CD4-positive, alpha-beta T cell treated with Interleukin-15 for 4 hours (primary cell): ENCODE results near the gene FHL1.
"Not testable (repeated sequence)": the region's sequence is repeated elsewhere in the genome, so short reads cannot be mapped to it uniquely, and the experiment has no call there.

Experiments
- DNase-seq: peaks from one replicate; pipeline ENCODE4 v3.0.0-alpha.2; 2020; ENCODE audit warnings: low spot score

The FHL1 gene

DNA sequence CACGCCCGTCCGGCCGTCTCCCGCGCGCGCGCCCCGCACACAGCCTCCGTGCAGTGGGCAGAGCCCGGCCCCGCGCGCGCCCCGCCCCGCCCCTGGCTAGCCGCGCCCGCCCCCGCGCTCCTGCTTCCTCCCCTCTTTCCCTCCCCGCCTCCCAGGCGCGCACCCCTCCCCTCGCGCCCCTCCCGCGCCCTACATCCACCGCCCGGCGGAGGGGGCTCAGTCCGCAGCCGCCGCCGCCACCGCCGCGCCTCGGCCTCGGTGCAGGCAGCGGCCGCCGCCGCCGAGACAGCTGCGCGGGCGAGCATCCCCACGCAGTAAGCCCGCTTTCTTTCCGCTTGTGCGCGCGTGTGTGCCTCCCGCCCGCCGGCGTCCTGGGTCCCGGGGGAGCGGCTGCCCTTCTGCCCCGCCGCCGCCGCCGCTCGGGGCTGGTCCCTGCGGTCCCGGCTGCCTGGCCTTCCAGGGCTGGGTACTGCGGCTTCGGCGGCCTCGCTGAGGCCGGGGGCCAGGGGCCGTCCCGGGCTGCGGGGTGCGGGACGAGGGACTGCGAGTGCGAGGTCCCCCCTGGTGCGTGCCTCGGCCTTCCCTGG, at the start of gene FHL1:
Gene FHL1 (plus strand): TSS at position 219 of the 587 bp plus-strand sequence.
- peak; percentile 45 for DNase-seq

DNA sequence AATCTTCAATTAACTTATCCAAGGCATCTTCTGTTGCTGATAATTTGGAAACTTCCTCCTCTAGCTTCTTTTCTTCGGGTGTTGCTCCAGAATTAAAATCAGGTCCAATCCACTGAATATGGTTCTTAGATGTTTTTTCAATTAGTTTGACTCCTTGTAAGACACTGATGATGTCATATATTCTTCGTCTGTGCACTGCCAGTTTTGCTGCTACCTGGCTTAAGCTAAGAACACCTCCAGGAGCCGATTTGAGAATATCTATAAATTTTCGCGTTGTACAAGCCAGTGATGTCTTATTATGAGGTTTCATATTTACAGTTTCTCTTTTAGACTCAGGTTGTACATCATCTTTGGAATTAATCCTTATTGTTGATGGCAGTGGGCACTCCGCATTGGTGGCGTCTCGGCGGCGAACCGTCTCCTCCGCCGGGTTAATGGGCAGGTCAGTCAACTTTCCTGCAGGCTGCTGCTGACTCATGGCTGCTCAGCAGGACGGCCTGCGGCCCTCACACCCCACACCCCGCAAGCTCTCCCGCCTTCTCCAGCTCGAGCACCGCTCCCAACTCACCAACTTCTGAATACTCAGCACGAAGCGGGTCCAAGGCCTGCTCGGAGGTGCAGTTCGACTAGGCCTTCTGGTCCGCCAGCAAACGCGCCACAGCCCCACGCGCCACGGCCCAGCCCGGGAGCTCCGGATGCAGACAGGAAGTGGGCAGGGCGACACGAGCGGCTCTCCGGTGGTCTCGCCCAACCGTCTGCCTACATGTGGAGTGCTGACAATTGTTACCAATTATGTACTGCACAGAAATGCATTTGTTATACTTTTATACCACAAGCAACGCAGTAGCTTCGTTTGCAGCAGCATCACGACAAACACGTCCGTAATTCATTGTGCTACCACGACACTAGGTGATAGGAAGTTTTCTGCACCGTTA, 49.2 kb upstream of the FHL1 start:
- no peak for DNase-seq

DNA sequence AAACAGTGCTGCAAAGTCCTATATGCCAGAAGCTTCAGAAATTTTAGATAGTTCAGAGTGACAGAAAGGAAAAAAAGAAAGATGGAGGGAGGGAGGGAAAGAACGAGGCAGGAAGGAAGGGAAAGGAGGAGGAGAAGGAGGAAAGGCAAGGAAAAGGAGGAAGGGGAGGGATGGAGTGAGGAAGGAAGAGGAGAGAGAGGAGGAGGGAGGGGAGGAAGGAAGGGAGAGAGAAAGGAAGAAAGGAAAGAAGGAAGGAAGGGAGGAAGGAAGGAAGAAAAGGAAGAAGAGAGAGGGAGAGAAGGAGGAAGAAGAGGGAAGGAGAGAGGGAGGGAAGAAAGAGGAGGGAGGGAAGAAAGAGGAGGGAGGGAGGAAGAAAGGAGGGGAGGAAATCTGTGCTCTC, 42.4 kb upstream of the FHL1 start:
- no peak for DNase-seq

DNA sequence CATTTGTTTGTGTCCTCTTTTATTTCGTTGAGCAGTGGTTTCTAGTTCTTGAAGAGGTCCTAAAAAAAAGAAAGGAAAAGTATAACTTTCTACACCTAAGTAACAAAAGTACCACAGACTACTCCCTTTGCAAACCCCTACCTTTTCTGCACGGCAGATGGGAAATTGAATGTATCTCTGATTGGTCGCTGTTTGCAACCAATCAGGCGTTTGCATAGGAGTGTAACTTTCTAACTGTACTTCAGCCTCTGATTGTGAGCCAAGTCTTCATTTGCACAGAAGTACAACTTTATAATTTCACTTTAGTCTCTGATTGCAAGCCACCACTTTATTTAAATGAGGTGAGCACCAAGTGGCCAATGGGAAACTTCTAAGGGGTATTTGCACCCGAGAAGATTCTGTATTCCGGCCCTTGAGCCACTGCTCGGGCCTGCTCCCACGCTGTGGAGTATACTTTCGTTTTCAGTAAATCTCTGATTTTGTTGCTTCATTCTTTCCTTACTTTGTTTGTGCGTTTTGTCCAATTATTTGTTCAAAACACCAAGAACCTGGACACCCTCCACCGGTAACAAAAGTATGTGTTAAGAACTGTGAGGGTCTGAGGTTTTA, 40.3 kb upstream of the FHL1 start:
- no peak for DNase-seq

DNA sequence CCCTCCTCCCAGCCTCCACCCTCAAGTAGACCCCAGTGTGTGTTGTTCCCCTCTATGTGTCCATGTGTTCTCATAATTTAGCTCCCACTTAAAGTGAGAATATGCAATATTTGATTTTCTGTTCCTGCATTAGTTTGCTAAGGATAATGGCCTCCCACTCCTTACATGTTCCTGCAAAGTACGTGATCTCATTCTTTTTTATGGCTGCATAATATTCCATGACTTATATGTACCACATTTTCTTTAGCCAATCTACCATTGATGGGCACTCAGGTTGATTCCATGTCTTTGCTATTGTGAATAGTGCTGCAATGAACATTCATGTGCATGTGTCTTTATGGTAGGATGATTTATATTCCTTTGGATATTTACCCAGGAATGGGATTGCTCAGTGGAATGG, 38.4 kb upstream of the FHL1 start:
- DNase-seq: not testable (repeated sequence)

DNA sequence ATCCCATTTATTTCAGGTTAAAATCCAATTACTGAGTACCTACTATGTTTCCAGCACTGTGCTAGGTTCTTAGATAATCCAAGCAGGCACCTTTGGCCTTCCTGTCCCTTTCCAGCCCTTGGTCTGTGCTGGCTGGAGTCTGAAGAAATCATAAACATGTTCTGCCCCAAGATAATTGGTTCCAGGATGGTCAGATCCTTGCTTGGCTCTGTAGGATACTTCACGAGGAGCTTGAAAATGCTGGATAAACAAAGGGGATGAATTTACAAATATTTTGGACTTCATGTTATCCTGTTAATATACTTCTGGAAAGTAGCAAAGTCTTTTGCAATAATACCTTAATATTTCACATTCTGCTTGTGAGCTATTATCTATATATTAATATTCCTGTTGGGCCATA, 35.0 kb upstream of the FHL1 start:
- no peak for DNase-seq

DNA sequence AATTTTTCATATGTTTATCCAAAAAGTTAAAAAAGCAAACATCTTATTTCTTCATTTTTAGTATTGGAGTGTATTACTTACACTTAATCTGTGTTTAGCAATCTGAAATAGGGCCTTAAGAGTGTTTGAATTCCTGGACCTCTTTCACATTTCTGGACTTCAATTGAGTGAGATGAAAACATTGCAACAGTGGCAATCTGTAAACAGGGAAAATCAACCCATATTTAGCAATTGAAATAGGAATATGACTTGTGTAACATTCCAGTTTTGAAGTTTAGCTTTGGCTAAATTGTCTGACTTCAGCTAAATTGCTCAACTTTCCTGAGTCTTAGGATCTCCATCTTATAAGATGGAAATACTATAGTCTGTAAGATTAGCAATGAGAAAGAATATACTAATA, 34.6 kb upstream of the FHL1 start:
- DNase-seq: no peak

DNA sequence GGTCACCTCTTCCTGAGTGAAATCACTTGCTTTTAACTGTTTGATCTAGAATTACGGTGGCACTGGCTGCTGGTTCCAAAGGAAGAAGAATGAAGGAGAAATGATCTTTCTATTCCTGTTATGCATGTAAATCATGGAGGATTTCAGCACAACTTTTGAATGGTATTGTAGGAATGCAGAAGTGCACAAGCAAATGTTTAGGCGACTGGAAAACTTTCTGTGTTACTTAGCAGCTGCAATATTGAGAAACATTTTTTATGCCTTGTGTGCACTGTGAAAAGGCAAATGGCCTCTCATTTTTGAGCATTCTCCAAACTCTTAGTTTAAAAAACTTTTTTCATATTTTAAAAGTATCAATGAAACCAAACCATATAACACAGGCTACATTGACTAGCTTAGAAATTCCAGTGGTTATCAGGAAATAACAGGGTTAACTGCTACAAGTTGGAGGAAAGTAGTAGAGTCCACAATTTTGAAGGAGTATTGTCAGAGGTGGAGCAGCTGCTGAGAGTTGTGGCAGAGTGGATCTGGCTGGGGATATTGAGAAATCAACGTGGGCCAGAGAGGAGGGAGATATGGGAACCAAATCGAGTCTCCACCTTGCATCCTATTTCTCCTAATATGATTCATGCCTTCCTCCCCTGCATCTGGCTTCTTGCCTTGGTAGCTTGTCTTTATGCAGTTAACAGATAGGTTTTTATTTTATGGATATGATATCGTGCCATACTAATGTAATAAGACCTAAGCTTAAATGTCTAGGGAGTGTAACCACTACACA, 32.0 kb upstream of the FHL1 start:
- DNase-seq: no peak

DNA sequence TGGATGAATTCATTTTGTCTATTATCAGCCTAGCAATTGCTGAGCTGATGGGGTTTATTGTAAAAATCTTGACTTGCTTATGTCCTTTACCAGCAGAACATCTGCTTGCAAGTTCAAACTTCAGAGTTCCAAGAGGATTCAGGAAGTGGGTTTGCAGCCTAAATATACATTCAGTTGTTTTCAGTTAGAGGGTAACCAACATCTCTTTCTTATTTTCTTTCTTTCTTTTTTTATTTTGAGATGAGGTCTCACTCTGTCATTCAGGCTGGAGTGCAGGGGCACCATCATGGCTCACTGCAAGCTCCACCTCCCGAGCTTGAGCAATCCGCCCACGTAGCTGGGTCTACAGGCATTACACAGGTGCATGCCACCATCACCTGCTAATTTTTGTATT, 31.4 kb upstream of the FHL1 start:
- no peak for DNase-seq

DNA sequence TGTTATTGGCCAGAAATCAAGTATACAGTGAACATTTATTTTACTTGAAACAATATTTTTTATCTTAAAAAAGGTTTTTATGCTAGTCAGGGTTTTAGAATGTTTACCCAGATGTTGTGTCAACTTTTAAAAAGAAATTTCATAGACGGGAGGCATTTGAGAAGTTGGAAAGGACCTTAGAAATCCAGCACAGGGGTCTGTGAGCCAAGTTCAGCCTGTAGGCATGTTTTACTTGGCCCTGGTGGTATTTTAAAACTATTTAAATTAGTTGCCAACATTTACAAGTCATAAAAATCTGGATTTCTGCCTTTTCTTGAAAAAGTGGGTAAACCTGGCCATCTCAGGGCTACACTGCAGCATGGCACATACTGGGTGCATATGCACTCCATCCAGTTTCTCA, 25.5 kb upstream of the FHL1 start:
- DNase-seq: no peak

DNA sequence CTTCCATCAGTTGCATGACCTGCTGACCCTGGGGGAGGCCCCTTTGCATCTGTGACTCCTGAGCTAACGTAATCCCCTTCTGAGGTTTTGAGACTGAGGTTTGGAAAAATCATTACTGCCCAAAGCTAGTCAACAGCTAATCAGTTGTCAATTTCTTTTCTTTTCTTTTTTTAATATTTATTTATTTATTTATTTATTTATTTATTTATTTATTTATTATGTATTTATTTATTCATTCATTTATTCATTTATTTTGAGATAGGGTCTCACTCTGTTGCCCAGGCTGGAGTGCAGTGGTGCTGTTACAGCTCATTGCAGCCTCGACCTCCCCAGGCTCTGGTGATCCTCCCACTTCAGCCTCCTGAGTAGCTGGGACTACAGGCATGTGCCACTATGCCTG, 25.1 kb upstream of the FHL1 start:
- DNase-seq: no peak

DNA sequence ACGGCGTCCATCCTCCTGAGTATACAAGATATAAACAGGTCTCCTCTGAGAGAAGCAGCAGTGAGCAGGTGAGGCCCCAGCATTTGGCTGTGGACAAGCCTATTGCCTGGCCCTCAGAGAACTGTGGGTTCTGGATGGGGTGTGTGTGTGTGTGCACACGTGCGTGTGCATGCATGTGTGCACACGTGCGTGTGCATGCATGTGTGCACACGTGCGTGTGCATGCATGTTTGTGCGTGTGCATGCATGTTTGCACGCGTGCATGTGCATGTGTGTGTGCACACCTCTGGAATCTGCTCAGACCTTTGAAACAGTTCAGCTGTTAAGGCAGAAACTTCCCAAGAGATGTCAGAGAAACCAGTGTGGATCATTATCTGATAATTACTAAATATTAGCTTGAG, 22.2 kb upstream of the FHL1 start:
- DNase-seq: no peak

DNA sequence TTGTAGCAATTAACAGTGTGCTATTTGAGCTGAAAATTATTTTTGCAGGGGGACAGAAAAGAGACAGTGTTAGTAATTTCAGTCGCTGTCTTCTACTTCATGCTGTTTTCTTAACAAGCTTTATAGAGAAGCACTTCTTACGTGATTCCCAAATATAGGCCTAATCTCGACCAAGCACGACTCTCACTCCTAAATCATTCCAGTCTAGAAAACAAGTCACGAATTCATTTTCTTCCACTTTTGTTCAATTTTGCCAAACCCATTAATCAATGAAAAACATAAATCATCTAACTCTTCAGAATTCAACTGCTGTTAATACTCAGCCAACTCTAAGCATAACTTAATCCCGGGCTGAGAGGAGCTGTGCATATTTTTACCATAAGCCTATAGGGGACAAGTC, 21.0 kb upstream of the FHL1 start:
- no peak for DNase-seq

DNA sequence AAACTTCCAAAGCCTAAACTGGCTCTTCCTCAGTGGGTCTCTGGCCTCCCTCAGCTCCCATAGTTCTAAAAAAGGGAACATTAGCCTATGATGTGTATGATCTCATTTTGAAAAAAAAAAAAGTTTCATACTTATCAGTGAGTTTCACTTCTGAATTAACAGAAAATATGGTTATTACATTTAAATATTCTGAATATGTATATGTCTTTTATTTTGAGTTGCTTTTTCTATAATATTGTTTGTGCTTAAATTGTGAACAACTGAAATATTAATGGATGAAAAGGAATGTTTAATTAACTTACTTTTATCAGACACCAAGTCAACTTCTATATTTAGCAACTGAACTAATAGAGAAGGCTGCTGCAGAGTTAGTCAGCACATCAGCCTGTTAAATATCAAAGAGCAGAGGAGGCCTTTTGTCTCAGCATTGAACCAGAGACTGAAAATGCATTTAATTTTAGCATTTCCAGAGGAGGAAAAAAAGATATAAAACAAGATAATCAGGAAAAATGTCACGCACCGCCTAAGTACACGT, 20.4 kb upstream of the FHL1 start:
- no peak for DNase-seq

DNA sequence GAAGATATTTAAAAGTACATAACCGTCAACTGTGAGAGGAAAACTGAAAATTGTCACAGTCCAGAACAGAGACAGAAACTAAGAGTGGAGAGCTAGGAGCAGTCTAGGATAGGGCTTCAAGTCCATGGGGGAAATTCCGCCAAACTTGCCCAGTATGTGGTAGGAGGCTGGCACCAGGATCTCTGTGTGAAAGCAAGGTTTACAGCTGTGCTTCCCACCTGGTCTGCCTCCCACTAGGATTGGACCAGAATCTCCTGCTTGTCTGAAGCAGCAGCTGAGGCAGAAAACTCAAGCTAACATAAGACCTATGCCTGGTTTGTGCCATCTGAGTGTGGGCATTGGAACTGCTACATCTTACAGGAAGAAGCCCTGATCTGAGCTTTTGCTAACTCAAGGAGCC, 18.6 kb upstream of the FHL1 start:
- no peak for DNase-seq

DNA sequence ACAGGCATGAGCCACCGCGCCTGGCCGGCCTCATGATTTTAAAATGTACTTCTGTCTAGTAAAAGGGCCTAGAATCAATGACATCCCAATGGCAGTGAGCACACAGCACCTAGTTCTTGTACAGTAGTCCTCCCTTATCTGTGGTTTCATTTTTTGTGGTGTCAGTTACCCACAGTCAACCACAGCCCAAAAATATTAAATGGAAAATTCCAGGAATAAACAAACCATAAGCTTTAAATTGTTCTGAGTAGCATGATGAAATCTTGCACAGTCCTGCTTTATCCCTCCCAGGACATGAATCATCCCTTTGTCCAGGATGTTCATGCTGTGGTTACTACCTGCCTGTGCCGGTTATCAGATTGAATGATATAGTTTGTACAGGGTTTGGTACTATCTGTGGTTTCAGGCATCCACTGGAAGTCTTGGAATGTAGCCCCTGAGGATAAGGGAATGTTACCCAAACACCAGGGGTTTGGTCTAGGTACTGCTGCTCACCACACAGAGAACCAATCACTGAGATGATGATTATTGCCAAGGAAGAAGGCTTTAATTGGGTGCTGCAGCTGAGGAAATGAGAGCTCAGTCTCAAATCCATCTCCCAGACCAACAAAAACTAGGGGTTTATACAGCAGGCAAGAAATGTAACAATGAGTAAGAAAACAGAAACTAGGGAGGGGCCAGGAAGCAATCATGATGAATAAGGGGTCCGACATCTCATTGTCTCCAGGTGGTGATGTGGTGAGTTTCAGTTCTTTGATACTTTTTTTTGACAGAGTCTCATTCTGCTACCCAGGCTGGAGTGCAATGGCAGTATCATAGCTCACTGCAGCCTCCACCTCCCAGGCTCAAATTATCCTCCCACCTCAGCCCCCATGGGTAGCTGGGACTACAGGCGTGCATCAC, 16.2 kb upstream of the FHL1 start:
- DNase-seq: peak; percentile 5

DNA sequence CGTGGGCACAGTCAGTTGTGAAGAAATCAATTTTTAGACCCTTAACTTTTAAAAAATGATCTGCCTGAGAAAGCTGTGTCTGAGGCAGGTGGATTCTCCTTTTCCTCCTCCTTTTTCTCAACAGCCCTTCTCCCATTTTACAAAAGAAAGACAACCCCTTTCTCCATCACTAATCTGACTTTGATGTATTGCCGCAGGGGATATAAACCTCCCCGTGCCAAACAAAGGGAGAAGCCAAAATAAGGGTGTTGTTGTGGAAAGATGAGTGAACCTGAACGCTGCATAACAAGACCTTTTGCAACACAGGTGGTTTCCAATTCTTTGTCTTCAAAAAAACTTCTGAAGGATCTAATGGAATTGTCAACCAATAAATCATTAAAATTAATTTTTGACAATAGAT, 8.4 kb upstream of the FHL1 start:
- DNase-seq: no peak

DNA sequence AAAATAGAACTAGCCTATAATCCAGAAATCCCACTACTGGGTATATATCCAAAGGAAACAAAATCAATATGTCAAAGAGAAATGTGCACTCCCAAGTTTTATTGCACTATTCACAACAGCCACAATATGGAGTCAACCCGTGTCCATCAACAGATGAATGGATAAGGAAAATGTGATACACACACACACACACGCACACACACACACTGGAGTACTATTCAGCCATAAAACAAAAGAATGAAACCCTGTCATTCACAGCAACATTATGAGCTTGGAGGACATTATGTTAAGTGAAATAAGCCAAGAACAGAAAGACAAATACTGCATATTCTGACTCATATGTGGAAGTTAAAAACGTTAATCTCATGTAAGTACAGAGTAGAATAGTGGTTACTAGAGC, 5.8 kb upstream of the FHL1 start:
- no peak for DNase-seq

DNA sequence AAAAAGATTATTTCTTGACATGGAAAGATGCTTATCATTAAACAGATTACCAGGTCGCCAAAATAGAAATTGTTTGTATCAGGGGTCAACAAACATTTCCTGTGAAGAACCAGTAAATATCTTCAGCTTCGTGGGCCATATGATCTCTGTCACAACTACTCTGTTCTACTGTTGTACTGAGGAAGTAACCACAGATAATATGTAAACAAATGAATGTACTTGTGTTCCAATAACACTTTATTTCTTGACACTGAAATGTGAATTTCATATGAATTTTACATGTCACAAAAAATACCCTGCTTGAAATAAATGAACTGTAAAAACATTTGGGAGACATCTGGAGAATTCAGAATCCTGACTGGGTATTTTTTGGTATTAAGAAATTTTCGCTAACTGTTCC, 4.7 kb upstream of the FHL1 start:
- DNase-seq: no peak

DNA sequence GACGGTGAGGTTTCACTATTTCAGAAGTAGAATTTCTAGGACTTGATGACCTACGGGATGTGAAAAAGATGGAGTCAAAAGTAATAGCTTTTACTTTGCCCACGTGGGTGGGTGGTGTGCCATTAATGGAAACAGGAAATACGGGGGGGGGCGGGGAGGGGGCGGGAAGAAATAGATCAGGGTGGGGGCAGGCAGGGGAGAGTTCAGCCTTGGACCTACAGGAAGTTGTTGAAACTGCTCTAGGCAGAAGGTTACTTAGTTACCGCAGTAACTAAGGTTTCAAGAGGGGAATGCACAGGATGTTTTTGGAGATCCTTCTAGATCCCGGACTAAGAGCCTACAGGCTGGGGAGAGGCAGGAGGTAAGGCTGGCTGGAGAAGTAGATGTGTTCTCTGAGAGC, 3.6 kb upstream of the FHL1 start:
- peak; percentile 14 for DNase-seq

DNA sequence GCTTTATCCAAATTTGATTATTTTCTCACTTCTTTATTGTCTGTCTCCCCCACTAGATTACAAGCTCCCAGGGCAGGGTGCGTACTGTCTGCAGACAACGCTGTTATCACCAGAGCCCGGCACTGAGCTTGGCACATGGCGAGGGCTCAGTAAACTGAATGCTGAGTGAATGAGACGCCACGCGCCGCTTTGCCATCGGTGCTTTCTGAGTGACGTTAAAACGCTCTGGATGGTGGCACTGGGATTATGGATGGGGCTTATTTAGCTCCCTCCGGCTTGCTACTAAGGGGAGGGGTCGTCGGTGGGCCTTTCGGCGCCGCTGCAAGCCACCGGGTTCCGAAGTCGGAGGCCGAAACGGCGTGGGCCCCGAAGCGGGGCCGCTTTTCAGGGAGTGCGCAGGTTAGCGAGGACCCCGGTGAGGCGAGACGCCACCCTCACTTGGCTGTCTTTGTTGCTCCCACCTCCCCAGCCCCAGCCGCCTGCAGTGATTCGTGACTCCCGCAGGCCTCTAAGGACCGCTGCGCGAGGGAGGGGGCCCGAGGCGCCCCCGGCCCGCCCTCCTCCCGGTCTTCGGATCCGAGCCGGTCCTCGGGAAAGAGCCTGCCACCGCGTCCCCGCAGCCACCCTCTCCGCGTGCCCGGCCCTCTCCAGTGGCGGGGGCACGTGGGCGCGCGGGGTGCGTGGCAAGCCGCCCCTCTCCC, 569 bp upstream of the FHL1 start:
- peak; percentile 12 for DNase-seq
